HepG2 (cell line): ENCODE results near the gene ZNF343. TPM values are rescaled to one million over a fixed set of nuclear protein-coding genes. Genes with fewer than 3 reads are reported as not detected.

Experiments used
- CHCHD3 ChIP-seq: sonication (generic); formaldehyde crosslinking; IDR thresholded peaks from 2 replicates; pipeline ENCODE4 v1.8.0; 2022; ENCODE audit warnings: mild to moderate bottlenecking, missing genetic modification reagents, moderate library complexity
- HMGXB4 ChIP-seq, 2 experiments: sonication (generic) in 1 of 2; formaldehyde crosslinking in 1 of 2; IDR thresholded peaks; 2 replicates each; pipeline versions ENCODE4 v1.4.0 to v1.6.1; 2018 to 2020; ENCODE audit warnings: missing genetic modification reagents in 2 of 2, borderline replicate concordance in 1 of 2, low read depth in 1 of 2, mild to moderate bottlenecking in 1 of 2, missing biosample characterization in 1 of 2
- KAT8 ChIP-seq: IDR thresholded peaks from 2 replicates; pipeline ENCODE4 v1.6.1; 2016; ENCODE audit warnings: missing genetic modification reagents, missing compliant biosample characterization
- KDM2A ChIP-seq: sonication (generic); formaldehyde crosslinking; IDR thresholded peaks from 2 replicates; pipeline ENCODE4 v1.4.0; 2020; ENCODE audit warnings: low read depth, missing genetic modification reagents, borderline replicate concordance
- KDM5A ChIP-seq: fragments of 200-600 bp; sonication (generic); IDR thresholded peaks from 2 replicates; pipeline ENCODE4 v1.7.0; 2018; ENCODE audit warnings: antibody characterized with exemption, mild to moderate bottlenecking, low read length, borderline replicate concordance
- MIER3 ChIP-seq: IDR thresholded peaks from 2 replicates; pipeline ENCODE4 v1.6.1; 2016; ENCODE audit warnings: missing compliant biosample characterization, borderline replicate concordance
- NR1H2 ChIP-seq: sonication (generic); formaldehyde crosslinking; IDR thresholded peaks from 2 replicates; pipeline ENCODE4 v1.8.1; 2022; ENCODE audit warnings: low read depth, missing genetic modification reagents, borderline replicate concordance
- PAF1 ChIP-seq: IDR thresholded peaks from 2 replicates; pipeline ENCODE4 v1.6.1; 2016; ENCODE audit warnings: missing genetic modification reagents, missing compliant biosample characterization
- SALL1 ChIP-seq: sonication (generic); formaldehyde crosslinking; IDR thresholded peaks from 2 replicates; pipeline ENCODE4 v1.8.0; 2022; ENCODE audit warnings: mild to moderate bottlenecking, missing genetic modification reagents
- SCMH1 ChIP-seq: sonication (generic); formaldehyde crosslinking; IDR thresholded peaks from 2 replicates; pipeline ENCODE4 v1.9.0; 2021; ENCODE audit warnings: missing genetic modification reagents, mild to moderate bottlenecking, borderline replicate concordance
- SSRP1 ChIP-seq: IDR thresholded peaks from 2 replicates; pipeline ENCODE4 v1.6.1; 2016; ENCODE audit warnings: control low read depth
- TFE3 ChIP-seq: IDR thresholded peaks from 2 replicates; pipeline ENCODE4 v1.6.1; 2016
- TP53 ChIP-seq: sonication (generic); formaldehyde crosslinking; conservative IDR thresholded peaks from 2 replicates; pipeline ENCODE4 v1.4.0; 2020; ENCODE audit warnings: missing genetic modification reagents
- ZNF18 ChIP-seq: sonication (generic); formaldehyde crosslinking; IDR thresholded peaks from 2 replicates; pipeline ENCODE4 v1.8.0; 2022; ENCODE audit warnings: mild to moderate bottlenecking, missing genetic modification reagents; ENCODE audit not compliant: insufficient replicate concordance
- ZNF512 ChIP-seq: sonication (generic); formaldehyde crosslinking; IDR thresholded peaks from 2 replicates; pipeline ENCODE4 v1.4.0; 2020; ENCODE audit warnings: mild to moderate bottlenecking, missing genetic modification reagents
- ZNF550 ChIP-seq: sonication (generic); formaldehyde crosslinking; IDR thresholded peaks from 2 replicates; pipeline ENCODE4 v1.4.0; 2020; ENCODE audit warnings: mild to moderate bottlenecking, missing genetic modification reagents, borderline replicate concordance
- ZNF781 ChIP-seq: sonication (generic); formaldehyde crosslinking; IDR thresholded peaks from 2 replicates; pipeline ENCODE4 v1.5.1; 2020; ENCODE audit warnings: borderline replicate concordance, mild to moderate bottlenecking, missing genetic modification reagents; ENCODE audit errors: not compliant biosample characterization
- ZXDC ChIP-seq: sonication (generic); formaldehyde crosslinking; IDR thresholded peaks from 2 replicates; pipeline ENCODE4 v1.5.0; 2020; ENCODE audit warnings: mild to moderate bottlenecking, missing genetic modification reagents
- polyA plus RNA-seq, 8 experiments: library from polyadenylated mRNA; depleted of rRNA in 3 of 8; stranded (reverse) in 7 of 8; unstranded in 1 of 8; fragments of >200 nt; fragmentation: Illumina TruSeq in 4 of 8; extraction: Trizol in 4 of 8; gene quantifications; 2 replicates each; pipeline versions ENCODE4 v1.2.1 to v1.2.3, GENCODE V29; 2011 to 2016; ENCODE audit warnings: low read depth in 4 of 8, missing spikeins in 1 of 8, mixed read lengths in 1 of 8; ENCODE audit not compliant: insufficient read depth in 1 of 8
- total RNA-seq, 5 experiments: library from RNA; depleted of rRNA; stranded (reverse); fragments of >200 nt; fragmentation: Illumina TruSeq; extraction: Trizol; gene quantifications; 2 replicates each; pipeline ENCODE4 v1.2.3, GENCODE V29; 2016; ENCODE audit warnings: low read depth in 1 of 5

The ZNF343 gene
- total and polyA plus RNA-seq, 2 of the 13 experiments (the other 11 are each of a cell fraction or from before 2014, with no cell fraction given): 16.4 to 22.1 TPM

GRCh38 chr20:2523919-2524708 lies 15.4 kb upstream of the ZNF343 start (continued):
- TF ChIP-seq PAF1 (CRISPR knock-in tag) (no peak), MIER3 (CRISPR knock-in tag) (0 out of 2 replicates have a peak, but pooled peaks have one; percentile 57), SCMH1 (CRISPR knock-in tag) (no peak), KDM5A (no peak), TP53 (CRISPR knock-in tag) (0 out of 2 replicates have a peak, but pooled peaks have one; percentile 10), ZNF550 (CRISPR knock-in tag) (no peak), ZNF18 (no peak), SALL1 (peak; percentile 54), ZNF781 (peak; percentile 73), TFE3 (no peak), KDM2A (peak; percentile 89), KAT8 (CRISPR knock-in tag) (peak; percentile 63), CHCHD3 (CRISPR knock-in tag) (no peak), ZXDC (CRISPR knock-in tag) (no peak), ZNF512 (CRISPR knock-in tag) (no peak), SSRP1 (CRISPR knock-in tag) (no peak), HMGXB4 (CRISPR knock-in tag; IDR thresholded peaks at IDR 0.05; ENCODE audit: borderline replicate concordance in 1 of 2, low read depth in 1 of 2) (peak; percentile 100), NR1H2 (CRISPR knock-in tag) (no peak)
